HG02571 (cell line): Measurements from ENCODE around the gene LRIG2.
A peak's percentile ranks its signal among the peaks of the same experiment; 100 is the strongest.
"Not testable (repeated sequence)": the region's sequence is repeated elsewhere in the genome, so short reads cannot be mapped to it uniquely, and the experiment has no call there.

Source experiments
- ATAC-seq: cut with Tn5 transposase; IDR thresholded peaks from one replicate; pipeline ENCODE4 v1.9.1; 2021; ENCODE audit warnings: mild to moderate bottlenecking, moderate library complexity; ENCODE audit not compliant: unreplicated experiment

LRIG2 gene

DNA sequence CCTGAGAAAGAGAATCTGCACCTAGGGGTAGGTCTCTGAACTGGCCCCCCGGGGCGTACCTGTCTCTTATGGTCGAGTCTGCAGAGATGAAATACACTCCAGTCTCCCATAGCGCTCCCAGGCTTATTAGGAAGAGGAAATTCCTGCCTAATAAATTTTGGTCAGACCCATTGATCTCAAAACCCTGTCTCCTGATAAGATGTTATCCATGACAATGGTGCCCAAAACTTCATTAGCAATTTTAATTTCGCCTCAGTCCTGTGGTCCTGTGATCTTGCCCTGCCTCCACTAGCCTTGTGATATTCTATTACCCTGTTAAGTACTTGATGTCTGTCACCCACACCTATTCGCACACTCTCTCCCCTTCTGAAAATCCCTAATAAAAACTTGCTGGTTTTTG lies 85.7 kb downstream of the LRIG2 start:
- not testable (repeated sequence) for ATAC-seq

DNA sequence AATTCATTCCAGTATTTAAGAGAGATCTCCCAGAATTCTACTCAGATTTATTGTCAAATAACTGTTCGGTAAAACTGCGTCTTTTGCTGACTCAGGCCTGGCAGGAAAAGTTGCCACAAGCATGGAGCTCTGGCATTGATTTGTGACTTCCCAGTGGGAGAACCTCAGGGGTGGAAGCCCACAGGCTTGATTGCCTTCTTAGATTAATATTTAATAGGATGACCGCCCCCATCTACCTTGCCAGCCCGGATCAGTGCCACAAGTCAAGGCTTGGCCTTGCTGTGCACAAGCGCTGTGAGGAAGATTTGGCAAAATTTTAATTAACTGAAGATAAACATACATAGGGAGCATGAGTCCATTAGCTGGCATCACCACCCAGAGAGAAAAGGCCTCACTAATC lies 93.5 kb downstream of the LRIG2 start:
- ATAC-seq, result no peak

GRCh38 chr1:113168946-113169345 lies 95.9 kb downstream of the LRIG2 start:
- no peak for ATAC-seq

GRCh38 chr1:113169591-113169990 lies 96.6 kb downstream of the LRIG2 start:
- ATAC-seq, result no peak

GRCh38 chr1:113170519-113170918 lies 97.5 kb downstream of the LRIG2 start:
- ATAC-seq, result no peak

DNA sequence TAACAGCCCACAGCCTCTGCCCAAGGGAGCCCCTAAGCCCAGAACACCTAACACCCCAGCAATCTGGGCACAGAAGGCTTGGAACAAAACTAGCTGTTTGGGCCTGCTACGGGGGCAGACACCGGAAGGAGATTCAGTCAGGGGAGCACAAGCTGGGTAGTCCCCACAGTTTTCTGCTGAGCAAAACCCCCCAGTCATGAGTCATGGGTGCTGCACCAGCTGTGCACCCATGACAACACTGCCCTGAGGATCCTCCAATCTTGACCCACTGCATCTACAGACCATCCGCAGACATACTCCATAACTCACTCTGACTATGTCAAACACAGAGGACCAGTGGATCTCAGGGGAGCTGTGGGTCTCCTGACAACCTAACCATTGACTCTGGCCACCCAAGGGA lies 105.1 kb downstream of the LRIG2 start:
- ATAC-seq, result peak; percentile 71

DNA sequence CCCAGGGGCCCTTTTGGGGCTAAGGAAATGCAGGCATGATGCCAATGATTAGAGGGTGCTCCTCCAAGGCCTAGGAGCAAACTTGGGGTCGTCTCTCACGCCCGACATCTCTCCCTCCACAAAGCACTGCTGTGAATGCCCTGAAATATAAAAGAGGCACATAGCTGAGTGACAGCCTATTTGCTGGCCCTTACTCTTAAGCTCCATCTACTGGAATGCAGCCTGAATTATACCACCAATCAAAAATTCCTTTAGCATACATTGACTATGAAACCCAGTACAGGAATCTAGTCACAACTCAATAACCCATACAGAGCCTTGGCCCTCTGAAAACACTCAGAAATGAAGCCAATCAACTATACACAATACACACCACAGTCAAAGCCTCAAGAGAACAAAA lies 105.5 kb downstream of the LRIG2 start:
- peak; percentile 9 for ATAC-seq
